ENCODE results near the gene C1orf87.

C1orf87 gene

DNA sequence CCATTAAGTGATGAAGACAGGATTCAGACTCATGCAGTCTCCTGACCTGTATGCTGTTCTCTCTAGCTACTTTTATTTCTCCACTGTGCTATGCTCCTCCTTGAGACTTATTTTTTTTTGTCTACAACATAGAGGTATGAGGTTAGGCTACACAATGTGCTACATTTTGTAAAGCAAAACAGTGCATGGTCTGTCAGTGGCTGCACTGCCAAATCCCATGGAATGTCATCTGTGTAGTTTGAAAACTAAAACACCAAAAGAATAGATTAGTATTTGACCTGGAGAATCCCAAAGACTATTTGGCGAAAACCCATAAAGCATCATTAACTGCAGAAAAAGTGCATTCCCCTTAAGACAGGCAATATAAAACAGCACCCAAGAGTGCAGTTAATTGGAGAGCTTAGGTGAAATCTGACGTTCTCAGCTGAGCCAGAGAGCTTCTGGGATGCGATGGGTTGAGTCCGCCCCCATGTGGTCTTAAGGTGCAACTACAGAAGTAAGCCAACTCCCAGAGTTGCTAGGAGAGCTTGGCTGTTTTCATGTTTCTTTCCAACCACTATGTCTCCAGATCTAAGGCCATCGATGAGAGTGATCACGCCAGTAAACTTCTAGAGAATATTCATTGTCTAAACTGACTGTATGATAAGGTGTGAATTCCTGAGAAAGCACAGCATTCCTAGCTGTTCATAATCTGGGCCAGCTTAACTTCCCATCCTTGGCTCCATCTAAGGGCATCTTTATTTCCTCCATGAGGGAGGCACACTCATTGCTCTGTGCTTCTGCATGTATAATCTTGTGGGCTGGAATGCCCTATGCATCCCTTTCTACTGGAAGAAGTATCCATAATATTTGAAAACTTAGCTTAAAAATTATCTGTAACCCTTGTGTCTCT lies 126.3 kb downstream of the C1orf87 start:
- TF ChIP-seq, protein P1, sequence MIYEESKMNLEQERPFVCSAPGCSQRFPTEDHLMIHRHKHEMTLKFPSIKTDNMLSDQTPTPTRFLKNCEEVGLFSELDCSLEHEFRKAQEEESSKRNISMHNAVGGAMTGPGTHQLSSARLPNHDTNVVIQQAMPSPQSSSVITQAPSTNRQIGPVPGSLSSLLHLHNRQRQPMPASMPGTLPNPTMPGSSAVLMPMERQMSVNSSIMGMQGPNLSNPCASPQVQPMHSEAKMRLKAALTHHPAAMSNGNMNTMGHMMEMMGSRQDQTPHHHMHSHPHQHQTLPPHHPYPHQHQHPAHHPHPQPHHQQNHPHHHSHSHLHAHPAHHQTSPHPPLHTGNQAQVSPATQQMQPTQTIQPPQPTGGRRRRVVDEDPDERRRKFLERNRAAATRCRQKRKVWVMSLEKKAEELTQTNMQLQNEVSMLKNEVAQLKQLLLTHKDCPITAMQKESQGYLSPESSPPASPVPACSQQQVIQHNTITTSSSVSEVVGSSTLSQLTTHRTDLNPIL (CRISPR knock-in tag; IDR thresholded peaks at IDR 0.05; ENCODE audit: low read depth), result no peak
- TF ChIP-seq OSR1 (CRISPR knock-in tag; IDR thresholded peaks at IDR 0.05) (no peak), TOX (CRISPR knock-in tag; IDR thresholded peaks at IDR 0.05; ENCODE audit: borderline replicate concordance) (no peak), ARNTL (CRISPR knock-in tag; IDR thresholded peaks at IDR 0.05; ENCODE audit: borderline replicate concordance, low read depth) (no peak), RARB (CRISPR knock-in tag; IDR thresholded peaks at IDR 0.05) (no peak), ZFP30 (CRISPR knock-in tag; IDR thresholded peaks at IDR 0.05) (no peak), CSDC2 (CRISPR knock-in tag; IDR thresholded peaks at IDR 0.05) (no peak), ZC3H10 (CRISPR knock-in tag; IDR thresholded peaks at IDR 0.05) (no peak), ZNF565 (CRISPR knock-in tag; conservative IDR thresholded peaks at IDR 0.05; ENCODE audit: low read depth) (no peak), ZNF70 (CRISPR knock-in tag; IDR thresholded peaks at IDR 0.05) (no peak), GLIS3 (CRISPR knock-in tag; IDR thresholded peaks at IDR 0.05) (no peak), ESRRG (CRISPR knock-in tag; IDR thresholded peaks at IDR 0.05) (no peak), SNAI2 (CRISPR knock-in tag; IDR thresholded peaks at IDR 0.05) (no peak), BACH2 (CRISPR knock-in tag; IDR thresholded peaks at IDR 0.05; ENCODE audit: borderline replicate concordance) (no peak), ZNF8 (CRISPR knock-in tag; IDR thresholded peaks at IDR 0.05) (no peak), TCF4 (CRISPR knock-in tag; IDR thresholded peaks at IDR 0.05; ENCODE audit: borderline replicate concordance) (no peak), PPARA (CRISPR knock-in tag; IDR thresholded peaks at IDR 0.05; ENCODE audit: borderline replicate concordance) (no peak)
- TF ChIP-seq, protein P2, sequence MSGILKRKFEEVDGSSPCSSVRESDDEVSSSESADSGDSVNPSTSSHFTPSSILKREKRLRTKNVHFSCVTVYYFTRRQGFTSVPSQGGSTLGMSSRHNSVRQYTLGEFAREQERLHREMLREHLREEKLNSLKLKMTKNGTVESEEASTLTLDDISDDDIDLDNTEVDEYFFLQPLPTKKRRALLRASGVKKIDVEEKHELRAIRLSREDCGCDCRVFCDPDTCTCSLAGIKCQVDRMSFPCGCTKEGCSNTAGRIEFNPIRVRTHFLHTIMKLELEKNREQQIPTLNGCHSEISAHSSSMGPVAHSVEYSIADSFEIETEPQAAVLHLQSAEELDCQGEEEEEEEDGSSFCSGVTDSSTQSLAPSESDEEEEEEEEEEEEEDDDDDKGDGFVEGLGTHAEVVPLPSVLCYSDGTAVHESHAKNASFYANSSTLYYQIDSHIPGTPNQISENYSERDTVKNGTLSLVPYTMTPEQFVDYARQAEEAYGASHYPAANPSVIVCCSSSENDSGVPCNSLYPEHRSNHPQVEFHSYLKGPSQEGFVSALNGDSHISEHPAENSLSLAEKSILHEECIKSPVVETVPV (CRISPR knock-in tag; IDR thresholded peaks at IDR 0.05), result no peak
- TF ChIP-seq, protein P3, sequence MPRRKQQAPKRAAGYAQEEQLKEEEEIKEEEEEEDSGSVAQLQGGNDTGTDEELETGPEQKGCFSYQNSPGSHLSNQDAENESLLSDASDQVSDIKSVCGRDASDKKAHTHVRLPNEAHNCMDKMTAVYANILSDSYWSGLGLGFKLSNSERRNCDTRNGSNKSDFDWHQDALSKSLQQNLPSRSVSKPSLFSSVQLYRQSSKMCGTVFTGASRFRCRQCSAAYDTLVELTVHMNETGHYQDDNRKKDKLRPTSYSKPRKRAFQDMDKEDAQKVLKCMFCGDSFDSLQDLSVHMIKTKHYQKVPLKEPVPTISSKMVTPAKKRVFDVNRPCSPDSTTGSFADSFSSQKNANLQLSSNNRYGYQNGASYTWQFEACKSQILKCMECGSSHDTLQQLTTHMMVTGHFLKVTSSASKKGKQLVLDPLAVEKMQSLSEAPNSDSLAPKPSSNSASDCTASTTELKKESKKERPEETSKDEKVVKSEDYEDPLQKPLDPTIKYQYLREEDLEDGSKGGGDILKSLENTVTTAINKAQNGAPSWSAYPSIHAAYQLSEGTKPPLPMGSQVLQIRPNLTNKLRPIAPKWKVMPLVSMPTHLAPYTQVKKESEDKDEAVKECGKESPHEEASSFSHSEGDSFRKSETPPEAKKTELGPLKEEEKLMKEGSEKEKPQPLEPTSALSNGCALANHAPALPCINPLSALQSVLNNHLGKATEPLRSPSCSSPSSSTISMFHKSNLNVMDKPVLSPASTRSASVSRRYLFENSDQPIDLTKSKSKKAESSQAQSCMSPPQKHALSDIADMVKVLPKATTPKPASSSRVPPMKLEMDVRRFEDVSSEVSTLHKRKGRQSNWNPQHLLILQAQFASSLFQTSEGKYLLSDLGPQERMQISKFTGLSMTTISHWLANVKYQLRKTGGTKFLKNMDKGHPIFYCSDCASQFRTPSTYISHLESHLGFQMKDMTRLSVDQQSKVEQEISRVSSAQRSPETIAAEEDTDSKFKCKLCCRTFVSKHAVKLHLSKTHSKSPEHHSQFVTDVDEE (CRISPR knock-in tag; IDR thresholded peaks at IDR 0.05), result no peak
- TF ChIP-seq, protein P4, sequence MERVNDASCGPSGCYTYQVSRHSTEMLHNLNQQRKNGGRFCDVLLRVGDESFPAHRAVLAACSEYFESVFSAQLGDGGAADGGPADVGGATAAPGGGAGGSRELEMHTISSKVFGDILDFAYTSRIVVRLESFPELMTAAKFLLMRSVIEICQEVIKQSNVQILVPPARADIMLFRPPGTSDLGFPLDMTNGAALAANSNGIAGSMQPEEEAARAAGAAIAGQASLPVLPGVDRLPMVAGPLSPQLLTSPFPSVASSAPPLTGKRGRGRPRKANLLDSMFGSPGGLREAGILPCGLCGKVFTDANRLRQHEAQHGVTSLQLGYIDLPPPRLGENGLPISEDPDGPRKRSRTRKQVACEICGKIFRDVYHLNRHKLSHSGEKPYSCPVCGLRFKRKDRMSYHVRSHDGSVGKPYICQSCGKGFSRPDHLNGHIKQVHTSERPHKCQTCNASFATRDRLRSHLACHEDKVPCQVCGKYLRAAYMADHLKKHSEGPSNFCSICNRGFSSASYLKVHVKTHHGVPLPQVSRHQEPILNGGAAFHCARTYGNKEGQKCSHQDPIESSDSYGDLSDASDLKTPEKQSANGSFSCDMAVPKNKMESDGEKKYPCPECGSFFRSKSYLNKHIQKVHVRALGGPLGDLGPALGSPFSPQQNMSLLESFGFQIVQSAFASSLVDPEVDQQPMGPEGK (CRISPR knock-in tag; IDR thresholded peaks at IDR 0.05; ENCODE audit: borderline replicate concordance), result no peak
- peak; percentile 98 for ATAC-seq

DNA sequence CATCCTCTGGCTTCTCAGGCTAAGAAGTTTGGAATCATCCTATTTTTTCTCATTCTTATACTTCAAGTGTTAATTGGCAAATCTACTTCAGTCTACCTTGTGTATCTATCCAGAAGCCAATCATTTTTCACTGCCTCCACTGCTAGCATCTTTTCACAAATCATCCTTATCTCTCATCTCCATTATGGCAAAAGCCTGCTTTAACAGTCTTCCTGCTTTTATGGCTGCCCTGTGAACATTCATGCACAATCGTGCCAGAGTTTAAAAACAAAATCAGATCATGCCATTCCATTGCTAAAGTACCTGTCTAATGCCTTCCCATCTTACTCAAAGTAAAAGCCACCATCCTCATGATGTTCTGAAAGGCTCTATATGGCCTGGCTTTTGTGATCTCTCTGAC lies 127.8 kb downstream of the C1orf87 start:
- TF ChIP-seq ISL1 (CRISPR knock-in tag; IDR thresholded peaks at IDR 0.05), result peak; percentile 65
- TF ChIP-seq ZFP30 (CRISPR knock-in tag; IDR thresholded peaks at IDR 0.05), result no peak
- TF ChIP-seq SNAI2 (CRISPR knock-in tag; IDR thresholded peaks at IDR 0.05), result no peak
- ATAC-seq, result no peak

Measured in SK-N-SH treated with all-trans-retinoic acid at 6 μM for 48 hours (cell line).